Epithelial cell of proximal tubule (primary cell): ENCODE measurements around the gene SLC22A16. TPM values are rescaled to one million over a fixed set of nuclear protein-coding genes. Genes with fewer than 3 reads are reported as not detected.

Experiments
- DNase-seq: peaks from one replicate; pipeline ENCODE4 v3.0.0-alpha.2; 2011; ENCODE audit warnings: low read depth
- H3K4me3 ChIP-seq: 2 replicates; pipeline ENCODE4 v1.5.1; 2011; ENCODE audit warnings: low read depth, mild to moderate bottlenecking, low read length
- CTCF ChIP-seq: conservative IDR thresholded peaks from 2 replicates; pipeline ENCODE4 v1.5.1; 2012; ENCODE audit warnings: low read depth, mild to moderate bottlenecking, low read length
- total RNA-seq: library from RNA; depleted of rRNA; stranded (reverse); fragments of >200 nt; gene quantifications from 2 replicates; pipeline ENCODE4 v1.2.3, GENCODE V29; 2015

The SLC22A16 gene
- total RNA-seq, 1 donor from 2014 or later = not detected

GRCh38 chr6:110385458-110385863 is 91.0 kb downstream of the SLC22A16 start:
- no peak overlapping the region for H3K4me3 ChIP-seq
- TF ChIP-seq CTCF = no peak
- no peak for DNase-seq

- TF ChIP-seq CTCF = no peak
- H3K4me3 ChIP-seq = no peak overlapping the region
- DNase-seq = no peak
These were observed 97.9 kb downstream of the SLC22A16 start for GRCh38 chr6:110378552-110378951.

Other genes starting within 250 kb of the SLC22A16 start
- 0.43 and 0.69 TPM in 2 replicates for gene METTL24, start 118.3 kb downstream of the SLC22A16 start, total RNA-seq
- gene DDO, start 61.0 kb downstream of the SLC22A16 start, total RNA-seq = 0.07 TPM in 1 of 2 replicates, not detected in the other